Activated CD8-positive, alpha-beta memory T cell treated with anti-CD3 and anti-CD28 coated beads, Interleukin-2, amount 50 U/mL, for 24 hours (primary cell): ENCODE results near the gene CNTLN.
A peak's percentile ranks its signal among the peaks of the same experiment; 100 is the strongest.
"Not testable (repeated sequence)": the region's sequence is repeated elsewhere in the genome, so short reads cannot be mapped to it uniquely, and the experiment has no call there.

Source experiments
- DNase-seq: peaks from one replicate; pipeline ENCODE4 v3.0.0-alpha.2; 2020; ENCODE audit errors: extremely low read depth

The CNTLN gene

GRCh38 chr9:17134396-17135294 is at the start of gene CNTLN:
CNTLN (plus strand) TSS chr9:17135040; CDS start chr9:17135066, 26 bp downstream.
- peak; percentile 44 for DNase-seq

- no peak for DNase-seq
Observed at GRCh38 chr9:17088566-17088965, 46.3 kb upstream of the CNTLN start.

- no peak for DNase-seq
Observed at GRCh38 chr9:17090041-17090440, 44.8 kb upstream of the CNTLN start.

- DNase-seq = no peak
Observed at GRCh38 chr9:17116400-17116837, 18.4 kb upstream of the CNTLN start.

GRCh38 chr9:17117372-17117771 is 17.5 kb upstream of the CNTLN start:
- no peak for DNase-seq

- no peak for DNase-seq
Observed at GRCh38 chr9:17120203-17120602, 14.6 kb upstream of the CNTLN start.

GRCh38 chr9:17121264-17121663 is 13.6 kb upstream of the CNTLN start:
- DNase-seq = no peak

- DNase-seq = no peak
Observed at GRCh38 chr9:17130291-17130690, 4.5 kb upstream of the CNTLN start.

GRCh38 chr9:17130725-17131124 is 4.1 kb upstream of the CNTLN start:
- no peak for DNase-seq

GRCh38 chr9:17131494-17131893 is 3.3 kb upstream of the CNTLN start:
- DNase-seq = no peak

GRCh38 chr9:17135295-17136160 is 688 bp downstream of the CNTLN start:
- DNase-seq = no peak

- no peak for DNase-seq
Observed at GRCh38 chr9:17137566-17137965, 2.7 kb downstream of the CNTLN start.

- DNase-seq = no peak
Observed at GRCh38 chr9:17138503-17138902, 3.7 kb downstream of the CNTLN start.

GRCh38 chr9:17140418-17140817 is 5.6 kb downstream of the CNTLN start:
- no peak for DNase-seq

GRCh38 chr9:17148324-17148723 is 13.5 kb downstream of the CNTLN start:
- DNase-seq = no peak

- no peak for DNase-seq
Observed at GRCh38 chr9:17159469-17159868, 24.6 kb downstream of the CNTLN start.

GRCh38 chr9:17160327-17160726 is 25.5 kb downstream of the CNTLN start:
- DNase-seq = no peak

- no peak for DNase-seq
Observed at GRCh38 chr9:17165764-17166163, 30.9 kb downstream of the CNTLN start.

GRCh38 chr9:17166346-17166745 is 31.5 kb downstream of the CNTLN start:
- no peak for DNase-seq

GRCh38 chr9:17171309-17172094 is 36.7 kb downstream of the CNTLN start:
- no peak for DNase-seq

GRCh38 chr9:17177496-17177895 is 42.7 kb downstream of the CNTLN start:
- DNase-seq = not testable (repeated sequence)
